Activated CD8-positive, alpha-beta T cell treated with anti-CD3 and anti-CD28 coated beads for 36 hours (primary cell): ENCODE data around the gene PRKAR2B. TPM values are rescaled to one million over a fixed set of nuclear protein-coding genes. Genes with fewer than 3 reads are reported as not detected.

Source experiments
- ATAC-seq: fragments of 200-7000 bp; cut with Tn5 transposase; one replicate; pipeline ENCODE4 v1.10.0; 2021; ENCODE audit warnings: mild to moderate bottlenecking, moderate library complexity
- CTCF ChIA-PET: fragments of 350-600 bp; sonication (Branson Sonifier 250); formaldehyde crosslinking; loops from one replicate; lab custom pipeline; 2021; ENCODE audit warnings: antibody characterized with exemption; lab: Charles Lee
- POLR2A ChIA-PET: fragments of 350-600 bp; sonication (Branson Sonifier 250); formaldehyde crosslinking; loops from one replicate; lab custom pipeline; 2021; ENCODE audit warnings: antibody characterized with exemption; lab: Charles Lee
- DNase-seq: peaks from one replicate; pipeline ENCODE4 v3.0.0-alpha.2; 2020
- H3K27ac Mint-ChIP-seq: one replicate; pipeline ENCODE4 v1.8.0; 2021; ENCODE audit warnings: mild to moderate bottlenecking, mixed read lengths
- H3K27me3 Mint-ChIP-seq: one replicate; pipeline ENCODE4 v1.8.0; 2021; ENCODE audit warnings: mixed read lengths
- H3K36me3 Mint-ChIP-seq: one replicate; pipeline ENCODE4 v1.8.0; 2021; ENCODE audit warnings: low read depth, mixed read lengths
- H3K4me1 Mint-ChIP-seq: one replicate; pipeline ENCODE4 v1.8.0; 2021; ENCODE audit warnings: low read depth, mixed read lengths
- H3K4me3 Mint-ChIP-seq: one replicate; pipeline ENCODE4 v1.8.0; 2021; ENCODE audit warnings: mild to moderate bottlenecking, moderate library complexity, mixed read lengths
- H3K9me3 Mint-ChIP-seq: one replicate; pipeline ENCODE4 v1.8.0; 2021; ENCODE audit warnings: mixed read lengths
- intact Hi-C: fragments of 100-400 bp; cut with micrococcal nuclease; formaldehyde crosslinking; loops from one replicate; pipeline ENCODE4 v1.10.0; 2022
- total RNA-seq, 2 experiments: library from RNA; stranded (reverse); gene quantifications; one replicate each; pipeline ENCODE4 v1.2.3, GENCODE V29; 2021
- TF ChIP-seq, protein P1 (sequence below): fragments of 200-600 bp; IDR thresholded peaks from one replicate; pipeline ENCODE4 v1.8.0; 2022; ENCODE audit warnings: antibody characterized with exemption, mild to moderate bottlenecking

The PRKAR2B gene
- total RNA-seq, 2 experiments from 2014 or later: 1.1 to 1.3 TPM

DNA sequence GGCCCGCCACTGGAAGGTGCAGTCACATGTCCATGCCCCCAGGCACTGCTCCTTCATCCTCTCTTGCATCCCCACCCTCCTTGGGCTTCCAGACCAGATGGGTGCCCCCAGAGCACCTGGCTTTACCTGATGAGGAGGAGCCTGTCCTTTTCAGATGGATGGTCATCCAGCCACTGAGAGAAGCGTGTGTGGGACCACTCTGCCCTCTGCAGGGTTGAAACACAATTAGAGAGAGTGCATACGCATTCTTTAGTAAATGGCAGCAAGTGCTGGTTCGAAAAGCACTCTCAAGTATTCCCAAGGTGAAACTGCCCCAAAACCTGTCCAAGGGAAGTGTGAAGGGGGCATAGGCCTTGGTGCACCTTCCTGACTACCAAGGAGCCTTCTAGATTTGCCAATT lies 165.9 kb downstream of the PRKAR2B start:
- H3K27ac Mint-ChIP-seq: no peak overlapping the region
- TF ChIP-seq, protein P1, sequence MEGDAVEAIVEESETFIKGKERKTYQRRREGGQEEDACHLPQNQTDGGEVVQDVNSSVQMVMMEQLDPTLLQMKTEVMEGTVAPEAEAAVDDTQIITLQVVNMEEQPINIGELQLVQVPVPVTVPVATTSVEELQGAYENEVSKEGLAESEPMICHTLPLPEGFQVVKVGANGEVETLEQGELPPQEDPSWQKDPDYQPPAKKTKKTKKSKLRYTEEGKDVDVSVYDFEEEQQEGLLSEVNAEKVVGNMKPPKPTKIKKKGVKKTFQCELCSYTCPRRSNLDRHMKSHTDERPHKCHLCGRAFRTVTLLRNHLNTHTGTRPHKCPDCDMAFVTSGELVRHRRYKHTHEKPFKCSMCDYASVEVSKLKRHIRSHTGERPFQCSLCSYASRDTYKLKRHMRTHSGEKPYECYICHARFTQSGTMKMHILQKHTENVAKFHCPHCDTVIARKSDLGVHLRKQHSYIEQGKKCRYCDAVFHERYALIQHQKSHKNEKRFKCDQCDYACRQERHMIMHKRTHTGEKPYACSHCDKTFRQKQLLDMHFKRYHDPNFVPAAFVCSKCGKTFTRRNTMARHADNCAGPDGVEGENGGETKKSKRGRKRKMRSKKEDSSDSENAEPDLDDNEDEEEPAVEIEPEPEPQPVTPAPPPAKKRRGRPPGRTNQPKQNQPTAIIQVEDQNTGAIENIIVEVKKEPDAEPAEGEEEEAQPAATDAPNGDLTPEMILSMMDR: no peak

More for the DNA sequence above, 165.9 kb downstream of the PRKAR2B start:
- ATAC-seq: no peak
- intact Hi-C loops: no loop called here
- H3K4me1 Mint-ChIP-seq: peaks cover 6% of the 10 kb centered on the region
- H3K4me3 Mint-ChIP-seq: no peak overlapping the region
- POLR2A ChIA-PET: no interaction called here
- no peak for DNase-seq
- H3K36me3 Mint-ChIP-seq: peaks cover 31% of the 10 kb centered on the region
- H3K9me3 Mint-ChIP-seq: peaks cover 6% of the 10 kb centered on the region
- CTCF ChIA-PET: no interaction called here
- no peaks in the 10 kb centered on the region for H3K27me3 Mint-ChIP-seq

Other genes starting within 250 kb of the PRKAR2B start
- 10 to 100 TPM; 26.8 to 27.0 TPM for gene PIK3CG, start 179.4 kb upstream of the PRKAR2B start, total RNA-seq
- 10 to 100 TPM; 23.8 to 30.5 TPM for gene HBP1, start 124.3 kb downstream of the PRKAR2B start, total RNA-seq